Loucy (cell line): ENCODE results near the gene ALKBH5.
"Not testable (repeated sequence)": the region's sequence is repeated elsewhere in the genome, so short reads cannot be mapped to it uniquely, and the experiment has no call there.

Source experiments
- H2AFZ ChIP-seq: fragments of 200-600 bp; sonication (generic); 2 replicates; pipeline ENCODE4 v1.6.0; 2016; ENCODE audit warnings: antibody characterized with exemption, mild to moderate bottlenecking, low read length, moderate library complexity
- H3F3A ChIP-seq: fragments of 200-600 bp; 2 replicates; pipeline ENCODE4 v1.6.0; 2016; ENCODE audit warnings: antibody characterized with exemption, low read depth, mild to moderate bottlenecking
- H3K27me3 ChIP-seq: fragments of 200-600 bp; sonication (generic); 2 replicates; pipeline ENCODE4 v1.6.1; 2014; ENCODE audit warnings: low read length, mild to moderate bottlenecking; ENCODE audit not compliant: insufficient read depth, poor library complexity, severe bottlenecking
- H3K36me3 ChIP-seq: fragments of 200-600 bp; sonication (generic); 2 replicates; pipeline ENCODE4 v1.6.1; 2016; ENCODE audit warnings: low read length; ENCODE audit not compliant: insufficient read depth
- H3K4me1 ChIP-seq: fragments of 200-600 bp; sonication (generic); 2 replicates; pipeline ENCODE4 v1.5.1; 2014; ENCODE audit warnings: low read length, mild to moderate bottlenecking; ENCODE audit not compliant: insufficient read depth, poor library complexity, severe bottlenecking
- H3K4me2 ChIP-seq: fragments of 200-600 bp; sonication (generic); 2 replicates; pipeline ENCODE4 v1.6.0; 2014; ENCODE audit warnings: antibody characterized with exemption, low read length, low read depth, mild to moderate bottlenecking; ENCODE audit not compliant: poor library complexity, severe bottlenecking
- H3K4me3 ChIP-seq: fragments of 200-600 bp; sonication (generic); 2 replicates; pipeline ENCODE4 v1.5.1; 2014; ENCODE audit warnings: low read length, mild to moderate bottlenecking, mixed read lengths; ENCODE audit not compliant: poor library complexity, severe bottlenecking
- H3K79me2 ChIP-seq: fragments of 200-600 bp; sonication (generic); 2 replicates; pipeline ENCODE4 v1.6.1; 2014; ENCODE audit warnings: low read length; ENCODE audit not compliant: insufficient read depth
- H3K9ac ChIP-seq: fragments of 200-600 bp; sonication (generic); 2 replicates; pipeline ENCODE4 v1.6.0; 2014; ENCODE audit warnings: mild to moderate bottlenecking, low read depth, low read length, moderate library complexity; ENCODE audit not compliant: poor library complexity, severe bottlenecking
- H3K9me2 ChIP-seq: fragments of 200-600 bp; sonication (generic); replicated peaks from 2 replicates; pipeline ENCODE4 v1.6.1; 2016; ENCODE audit warnings: low read depth, low read length, mixed read lengths
- H3K9me3 ChIP-seq: fragments of 200-600 bp; sonication (generic); 2 replicates; pipeline ENCODE4 v1.6.1; 2014; ENCODE audit warnings: mild to moderate bottlenecking, antibody characterized with exemption, low read length, low read depth; ENCODE audit not compliant: insufficient read depth
- H4K20me1 ChIP-seq: fragments of 200-600 bp; sonication (generic); 2 replicates; pipeline ENCODE4 v1.6.0; 2014; ENCODE audit warnings: antibody characterized with exemption, low read length, mild to moderate bottlenecking; ENCODE audit not compliant: insufficient read depth, poor library complexity, severe bottlenecking
- EZH2phosphoT487 ChIP-seq: fragments of 200-600 bp; IDR thresholded peaks from 2 replicates; pipeline ENCODE4 v1.6.1; 2018; ENCODE audit warnings: antibody characterized with exemption, mild to moderate bottlenecking, moderate library complexity, borderline replicate concordance
- TF ChIP-seq, protein P1 (sequence below): fragments of 200-600 bp; sonication (generic); conservative IDR thresholded peaks from 2 replicates; pipeline ENCODE4 v1.5.1; 2014; ENCODE audit warnings: mild to moderate bottlenecking, antibody characterized with exemption, low read length

The ALKBH5 gene

DNA sequence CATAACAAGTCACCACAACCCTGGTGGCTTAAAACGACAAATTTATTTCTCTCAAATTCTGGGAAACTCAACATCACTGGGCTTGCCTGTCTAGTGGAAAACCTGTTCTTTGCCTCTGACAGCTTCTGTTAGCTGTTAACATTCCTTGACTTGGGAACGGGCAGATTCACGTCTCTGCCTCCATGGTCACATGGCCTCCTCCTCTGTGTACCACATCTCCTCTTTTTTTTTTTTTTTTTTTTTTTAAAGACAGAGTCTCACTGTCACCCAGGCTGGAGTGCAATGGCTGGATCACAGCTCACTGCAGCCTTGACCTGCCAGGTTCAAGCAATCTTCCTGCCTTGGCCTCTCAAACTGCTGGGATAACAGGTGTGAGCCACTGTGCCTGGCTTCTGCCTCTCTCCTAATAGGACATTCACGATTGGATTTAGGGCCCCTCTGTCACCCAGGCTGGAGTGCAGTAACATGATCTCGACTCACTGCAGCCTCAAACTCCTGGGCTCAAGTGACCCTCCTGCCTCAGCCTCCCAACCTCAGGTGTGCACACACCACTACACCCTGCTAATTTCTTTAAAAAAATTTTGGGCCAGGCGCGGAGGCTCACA lies 30.1 kb downstream of the ALKBH5 start:
- Histone ChIP-seq H3K9ac (no peak overlapping the region), H3K9me2 (no peaks in the 10 kb centered on the region), H3K4me2 (no peak overlapping the region), H3K27me3 (no peaks in the 10 kb centered on the region), H4K20me1 (no peaks in the 10 kb centered on the region), H3K79me2 (no peaks in the 10 kb centered on the region), H3K36me3 (peaks cover 31% of the 10 kb centered on the region; the same call in 1 of the 2 replicates), H3F3A (no peaks in the 10 kb centered on the region), H3K4me3 (no peak overlapping the region), H3K4me1 (no peaks in the 10 kb centered on the region), H2AFZ (no peak overlapping the region), H3K9me3 (no peaks in the 10 kb centered on the region)
- TF ChIP-seq, protein P1, sequence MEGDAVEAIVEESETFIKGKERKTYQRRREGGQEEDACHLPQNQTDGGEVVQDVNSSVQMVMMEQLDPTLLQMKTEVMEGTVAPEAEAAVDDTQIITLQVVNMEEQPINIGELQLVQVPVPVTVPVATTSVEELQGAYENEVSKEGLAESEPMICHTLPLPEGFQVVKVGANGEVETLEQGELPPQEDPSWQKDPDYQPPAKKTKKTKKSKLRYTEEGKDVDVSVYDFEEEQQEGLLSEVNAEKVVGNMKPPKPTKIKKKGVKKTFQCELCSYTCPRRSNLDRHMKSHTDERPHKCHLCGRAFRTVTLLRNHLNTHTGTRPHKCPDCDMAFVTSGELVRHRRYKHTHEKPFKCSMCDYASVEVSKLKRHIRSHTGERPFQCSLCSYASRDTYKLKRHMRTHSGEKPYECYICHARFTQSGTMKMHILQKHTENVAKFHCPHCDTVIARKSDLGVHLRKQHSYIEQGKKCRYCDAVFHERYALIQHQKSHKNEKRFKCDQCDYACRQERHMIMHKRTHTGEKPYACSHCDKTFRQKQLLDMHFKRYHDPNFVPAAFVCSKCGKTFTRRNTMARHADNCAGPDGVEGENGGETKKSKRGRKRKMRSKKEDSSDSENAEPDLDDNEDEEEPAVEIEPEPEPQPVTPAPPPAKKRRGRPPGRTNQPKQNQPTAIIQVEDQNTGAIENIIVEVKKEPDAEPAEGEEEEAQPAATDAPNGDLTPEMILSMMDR: no peak
- TF ChIP-seq EZH2phosphoT487: no peak

DNA sequence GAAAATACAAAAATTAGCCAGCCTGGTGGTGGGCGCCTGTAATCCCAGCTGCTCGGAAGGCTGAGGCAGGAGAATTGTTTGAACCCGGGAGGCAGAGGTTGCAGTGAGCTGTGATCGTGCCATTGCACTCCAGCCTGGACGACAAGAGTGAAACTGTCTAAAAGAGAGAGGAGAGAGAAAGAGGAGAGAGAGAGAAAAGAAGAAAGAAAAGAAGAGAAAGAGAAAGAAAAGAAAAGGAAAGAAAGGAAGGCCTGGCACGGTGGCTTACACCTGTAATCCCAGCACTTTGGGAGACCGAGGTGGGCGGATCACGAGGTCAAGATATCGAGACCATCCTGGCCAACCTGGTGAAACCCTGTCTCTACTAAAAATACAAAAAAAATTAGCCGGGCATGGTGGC lies 33.3 kb downstream of the ALKBH5 start:
- H2AFZ ChIP-seq, H4K20me1 ChIP-seq, H3K9ac ChIP-seq, H3F3A ChIP-seq, H3K9me2 ChIP-seq, H3K4me1 ChIP-seq, H3K36me3 ChIP-seq, H3K9me3 ChIP-seq, H3K4me3 ChIP-seq, H3K79me2 ChIP-seq, H3K4me2 ChIP-seq, H3K27me3 ChIP-seq: not testable (repeated sequence)

DNA sequence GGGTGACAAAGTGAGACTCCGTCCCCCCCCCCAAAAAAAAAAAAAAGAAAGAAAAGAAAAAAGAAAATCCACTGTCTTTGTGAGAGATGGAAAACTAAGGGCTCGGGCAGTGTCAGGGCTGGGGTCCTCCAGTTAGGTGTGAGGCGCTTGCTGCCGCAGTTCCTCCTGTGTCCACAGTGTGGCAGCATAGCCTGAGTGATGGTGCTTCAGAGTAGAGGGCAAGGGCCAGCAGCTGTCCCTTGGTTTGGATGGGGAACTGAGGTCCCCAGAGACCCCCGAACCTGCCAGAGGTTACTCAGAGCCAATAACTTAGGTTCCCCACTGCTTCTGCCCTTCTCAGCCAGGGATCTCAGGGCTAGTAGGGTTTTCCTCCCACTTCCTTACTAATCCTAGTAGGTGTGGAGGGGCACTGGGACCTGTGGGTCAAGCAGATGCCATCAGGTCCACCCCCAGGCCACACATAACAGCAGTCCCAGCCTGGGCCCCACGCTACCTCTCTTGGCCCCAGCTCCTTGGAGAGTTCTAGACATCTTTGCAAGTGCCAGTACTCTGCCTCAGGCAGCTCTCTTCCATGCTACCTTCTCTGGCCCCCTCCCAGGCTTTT lies 33.9 kb downstream of the ALKBH5 start:
- no peaks in the 10 kb centered on the region for H3K36me3 ChIP-seq
- no peaks in the 10 kb centered on the region for H3F3A ChIP-seq
- no peak overlapping the region for H2AFZ ChIP-seq
- no peak overlapping the region for H3K4me3 ChIP-seq
- H4K20me1 ChIP-seq: no peaks in the 10 kb centered on the region
- no peaks in the 10 kb centered on the region for H3K27me3 ChIP-seq
- H3K4me1 ChIP-seq: no peaks in the 10 kb centered on the region
- no peak overlapping the region for H3K9ac ChIP-seq
- no peaks in the 10 kb centered on the region for H3K79me2 ChIP-seq
- H3K9me2 ChIP-seq: no peaks in the 10 kb centered on the region
- TF ChIP-seq, protein P1: peak; percentile 88
- TF ChIP-seq EZH2phosphoT487: no peak
- no peak overlapping the region for H3K4me2 ChIP-seq
- no peaks in the 10 kb centered on the region for H3K9me3 ChIP-seq
